Activated naive CD8-positive, alpha-beta T cell treated with anti-CD3 and anti-CD28 coated beads, Interleukin-2, amount 50 U/mL, for 16 hours (primary cell): Measurements from ENCODE around the gene PEX13.
A peak's percentile ranks its signal among the peaks of the same experiment; 100 is the strongest.

Experiments
- DNase-seq: peaks from one replicate; pipeline ENCODE4 v3.0.0-alpha.2; 2020; ENCODE audit warnings: low read depth, low spot score

The PEX13 gene

DNA sequence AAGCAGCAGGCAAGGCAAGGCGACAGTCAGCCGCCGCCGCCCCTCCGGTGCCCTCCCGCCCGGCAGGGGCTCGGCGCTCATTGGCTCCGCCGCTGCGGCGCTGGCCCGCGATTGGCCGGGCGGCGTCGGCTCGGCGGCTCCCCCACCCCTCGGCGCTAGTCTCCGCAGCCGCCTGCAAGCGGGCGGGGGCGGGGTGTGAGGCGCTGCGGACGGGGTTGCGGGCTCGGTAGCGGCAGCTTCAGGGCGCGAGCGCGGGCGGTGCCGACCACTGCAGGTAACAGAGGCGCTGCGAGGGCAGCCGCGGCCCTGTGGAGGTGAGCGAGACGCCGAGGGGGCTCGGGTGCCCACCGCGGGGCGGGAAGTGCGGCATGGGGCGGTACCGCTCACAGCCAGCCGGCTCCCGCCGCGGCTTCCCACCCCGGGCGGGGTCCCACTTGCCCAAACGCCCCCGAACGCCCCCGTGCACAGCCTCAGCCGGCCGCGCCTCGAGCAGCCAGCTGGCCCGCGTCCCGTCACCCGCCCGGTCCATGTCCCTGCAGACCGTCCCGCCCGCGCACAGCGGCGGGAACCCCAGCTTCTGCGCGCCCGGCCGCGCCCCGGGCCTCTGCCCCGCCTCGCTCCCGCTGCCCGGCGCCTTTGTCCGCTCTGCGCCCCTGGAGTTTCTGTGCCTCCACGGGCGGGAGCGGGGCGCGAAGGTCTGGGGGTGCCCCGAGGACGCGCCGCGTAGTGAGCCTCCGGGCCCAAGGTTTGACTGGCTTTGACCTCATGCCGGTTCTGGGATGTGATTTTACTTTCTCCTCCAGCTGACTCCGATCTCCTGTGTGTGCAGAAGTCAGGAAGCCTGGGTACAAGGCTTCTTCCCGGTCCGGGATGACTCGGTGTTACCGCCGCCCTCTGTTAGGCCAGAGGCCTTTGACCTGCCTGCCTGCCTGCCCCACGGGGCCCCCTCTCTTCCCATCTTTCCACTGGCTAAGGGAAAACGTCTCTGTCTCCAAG lies 48.5 kb downstream of the PEX13 start, which contains the start of gene SANBR:
TSS of gene SANBR (plus strand) at position 158 of the 996 bp plus-strand sequence. CDS start 4,480 bp downstream, outside the sequence.
- DNase-seq = peak; percentile 55

DNA sequence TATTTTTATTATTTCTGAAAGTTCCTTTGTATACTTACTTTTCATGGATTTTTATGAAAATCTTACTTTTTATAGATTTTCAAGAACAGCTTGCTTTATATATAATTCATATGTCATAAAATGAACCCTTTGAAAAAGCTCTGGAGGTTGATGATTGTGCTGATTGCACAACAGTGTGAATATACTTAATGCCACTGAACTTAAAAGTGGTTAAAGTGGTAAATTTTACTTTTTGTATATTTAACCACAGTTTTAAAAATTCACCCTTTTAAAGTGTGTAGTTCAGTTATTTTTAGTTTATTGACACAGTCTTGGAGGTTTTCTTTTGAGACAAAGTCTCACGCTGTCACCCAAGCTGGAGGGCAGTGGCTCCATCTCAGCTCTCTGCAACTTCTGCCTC lies 56.6 kb downstream of the PEX13 start:
- DNase-seq = no peak

DNA sequence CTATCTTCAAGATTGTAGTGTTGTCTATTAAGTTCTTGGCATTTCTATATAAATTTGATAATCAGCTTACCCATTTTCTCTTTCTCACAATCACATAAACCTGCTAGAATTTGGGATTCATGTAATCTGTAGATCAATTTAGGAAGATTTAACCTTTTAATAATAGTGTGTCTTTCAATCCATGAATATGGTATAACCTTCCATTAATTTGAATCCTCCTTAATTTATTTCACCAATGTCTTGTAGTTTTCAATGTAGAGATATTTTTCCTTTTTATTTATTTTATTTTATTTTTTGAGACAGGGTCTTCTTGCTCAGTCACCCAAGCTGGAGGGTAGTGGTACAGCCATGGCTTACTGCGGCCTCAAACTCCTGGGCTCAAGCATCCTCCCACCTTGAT lies 68.4 kb downstream of the PEX13 start:
- DNase-seq = no peak

DNA sequence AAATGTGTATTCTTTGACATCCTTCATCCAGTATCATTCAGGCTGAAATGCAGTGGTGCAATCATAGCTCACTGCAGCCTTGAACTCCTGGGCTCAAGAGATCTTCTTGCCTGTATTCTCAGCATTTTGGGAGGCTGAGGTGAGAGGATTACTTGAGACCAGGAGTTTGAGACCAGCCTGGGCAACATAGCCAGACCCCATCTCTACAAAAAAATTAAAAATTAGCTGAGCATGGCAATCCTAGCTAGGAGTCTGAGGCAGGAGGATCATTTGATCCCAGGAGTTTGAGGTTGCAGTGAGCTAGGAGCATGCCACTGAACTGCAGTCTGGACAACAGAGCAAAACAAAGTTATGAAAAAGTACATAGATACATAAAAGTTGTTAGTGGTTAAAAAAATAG lies 72.3 kb downstream of the PEX13 start:
- DNase-seq = no peak

DNA sequence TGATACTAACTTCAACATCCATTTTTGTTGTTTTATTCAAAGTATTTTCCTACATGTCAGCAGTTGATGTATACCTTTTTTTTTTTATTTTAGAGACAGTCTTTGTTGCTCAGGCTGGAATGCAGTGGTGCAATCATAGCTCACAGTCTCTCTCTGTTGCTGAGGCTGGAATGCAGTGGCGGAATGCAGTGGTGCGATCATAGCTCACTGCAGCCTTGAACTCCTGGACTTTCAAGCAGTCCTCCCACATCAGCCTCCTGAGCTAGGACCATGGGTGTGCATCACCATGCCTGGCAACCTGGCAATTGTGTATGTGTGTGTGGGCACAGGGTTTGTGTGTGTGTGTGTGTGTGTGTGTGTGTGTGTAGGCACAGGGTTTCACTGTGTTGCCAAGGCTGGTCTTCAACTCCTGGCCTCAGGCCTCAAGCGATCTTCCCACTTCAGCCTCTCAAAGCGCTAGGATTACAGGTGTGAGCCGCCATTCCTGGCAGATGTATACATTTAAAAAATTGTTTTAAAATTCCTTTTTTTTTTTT lies 72.9 kb downstream of the PEX13 start:
- no peak for DNase-seq

DNA sequence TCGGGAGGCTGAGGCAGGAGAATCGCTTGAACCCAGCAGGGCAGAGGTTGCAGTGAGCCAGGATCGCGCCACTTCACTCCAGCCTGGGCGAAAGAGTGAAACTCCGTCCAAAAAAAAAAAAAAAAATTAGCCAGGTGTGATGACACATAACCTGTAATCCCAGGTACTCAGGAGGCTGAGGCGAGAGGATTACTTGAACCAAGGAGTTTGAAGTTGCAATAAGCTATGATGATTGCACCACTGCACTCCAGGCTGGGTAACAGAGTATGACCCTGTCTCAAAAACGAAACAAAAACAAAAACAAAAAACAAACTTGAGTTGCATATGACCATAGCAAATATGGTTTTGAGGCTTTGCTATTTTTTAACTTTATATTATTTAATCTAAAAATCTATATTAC lies 74.0 kb downstream of the PEX13 start:
- DNase-seq = no peak

DNA sequence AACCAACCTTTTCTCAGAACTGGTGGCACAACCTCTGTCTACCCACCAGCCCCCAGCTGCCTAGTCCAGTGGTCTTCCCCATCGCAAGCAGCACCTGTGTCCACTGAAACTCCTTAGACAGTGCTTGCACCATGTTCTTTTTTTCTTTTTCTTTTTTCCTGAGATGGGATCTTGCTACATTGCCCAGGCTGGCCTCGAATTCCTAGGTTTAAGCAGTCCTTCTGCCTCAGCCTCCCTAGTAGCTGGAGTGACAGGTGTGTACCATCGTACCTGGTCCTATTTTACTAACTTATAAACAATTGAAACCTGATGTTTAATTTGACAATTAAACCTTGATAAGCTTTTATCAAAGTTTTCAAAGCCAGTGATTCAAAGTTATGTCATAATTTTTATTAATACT lies 78.9 kb downstream of the PEX13 start:
- DNase-seq = no peak

DNA sequence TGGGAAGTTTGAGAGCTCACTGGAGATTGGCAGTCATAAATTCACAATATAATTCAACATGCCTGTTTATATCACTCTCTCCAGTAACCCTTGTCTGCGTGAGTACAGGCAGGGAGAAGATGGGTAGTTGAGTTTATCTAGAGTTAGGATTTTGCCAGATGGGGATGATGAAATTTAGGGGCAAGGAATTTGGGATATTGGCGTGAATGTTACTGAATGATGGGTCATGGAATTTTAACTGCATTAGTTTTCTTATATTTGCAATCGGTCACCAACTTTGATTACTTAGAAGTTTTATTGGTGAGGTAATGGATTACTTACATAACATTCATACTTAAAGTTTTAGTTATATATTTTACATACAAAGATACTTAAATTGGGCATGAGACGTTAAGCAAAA lies 83.3 kb downstream of the PEX13 start:
- DNase-seq = no peak
